Panc1 (cell line): ENCODE measurements around the gene SMAD3. TPM values are rescaled to one million over a fixed set of nuclear protein-coding genes. Genes with fewer than 3 reads are reported as not detected.

Experiments used
- ATAC-seq: fragments of 200-7000 bp; cut with Tn5 transposase; 2 replicates; pipeline ENCODE4 v1.9.1; 2020; ENCODE audit warnings: mild to moderate bottlenecking, moderate library complexity
- BruUV-seq: library from RNA; stranded (reverse); fragments of 400-500 nt; replicated peaks from 2 replicates; lab custom pipeline; 2021; lab: Mats Ljungman, UMichigan
- CTCF ChIA-PET: fragments of 300-600 bp; sonication (Branson Sonifier 250); formaldehyde crosslinking; loops from one replicate; lab custom pipeline; 2022; ENCODE audit warnings: antibody characterized with exemption; lab: Charles Lee
- POLR2A ChIA-PET: fragments of 300-600 bp; sonication (Branson Sonifier 250); formaldehyde crosslinking; loops from one replicate; lab custom pipeline; 2022; ENCODE audit warnings: antibody characterized with exemption; lab: Charles Lee
- DNase-seq: peaks from one replicate; pipeline ENCODE4 v3.0.0-alpha.2; 2010; ENCODE audit warnings: low read depth, low spot score
- H3K27ac ChIP-seq: 2 replicates; pipeline ENCODE4 v1.5.1; 2011; ENCODE audit warnings: mild to moderate bottlenecking, low read length, inconsistent platforms
- H3K27me3 ChIP-seq: fragments of 200-500 bp; sonication (Bioruptor generic); 2 replicates; pipeline ENCODE4 v1.6.0; 2014; ENCODE audit warnings: low read length, inconsistent platforms; ENCODE audit not compliant: control insufficient read depth, insufficient read depth
- H3K36me3 ChIP-seq: fragments of 200-500 bp; sonication (Bioruptor generic); 2 replicates; pipeline ENCODE4 v1.5.1; 2014; ENCODE audit warnings: inconsistent platforms, mild to moderate bottlenecking, low read length, moderate library complexity; ENCODE audit not compliant: control insufficient read depth, insufficient read depth
- H3K4me1 ChIP-seq: 2 replicates; pipeline ENCODE4 v1.5.1; 2011; ENCODE audit warnings: inconsistent platforms, mild to moderate bottlenecking, low read length, moderate library complexity; ENCODE audit not compliant: control insufficient read depth, insufficient read depth
- H3K4me3 ChIP-seq, 2 experiments: 2 replicates each; pipeline ENCODE4 v1.5.1; 2011 to 2012; ENCODE audit warnings: low read depth in 2 of 2, low read length in 2 of 2, mild to moderate bottlenecking in 2 of 2, inconsistent platforms in 1 of 2, moderate library complexity in 1 of 2
- H3K9me3 ChIP-seq: fragments of 200-500 bp; sonication (Bioruptor generic); 2 replicates; pipeline ENCODE4 v1.5.1; 2014; ENCODE audit warnings: low read depth, mild to moderate bottlenecking, inconsistent platforms, low read length, moderate library complexity; ENCODE audit not compliant: control insufficient read depth, insufficient read depth
- POLR2AphosphoS5 ChIP-seq: IDR thresholded peaks from 2 replicates; pipeline ENCODE4 v1.6.1; 2012; ENCODE audit warnings: mild to moderate bottlenecking, low read depth, low read length, moderate library complexity
- SIN3A ChIP-seq: IDR thresholded peaks from 2 replicates; pipeline ENCODE4 v1.6.1; 2012; ENCODE audit warnings: low read depth, mild to moderate bottlenecking, low read length, moderate library complexity, borderline replicate concordance; ENCODE audit not compliant: insufficient read depth
- TCF7L2 ChIP-seq: IDR thresholded peaks from 2 replicates; pipeline ENCODE4 v1.6.1; 2011; ENCODE audit warnings: mild to moderate bottlenecking, low read depth, low read length, inconsistent platforms
- in situ Hi-C: cut with HindIII; loops from 2 replicates; pipeline ENCODE4 v1.10.0; 2016; ENCODE audit warnings: low sequenced_read_pairs, low pct_unique_long_range_greater_than_20kb
- intact Hi-C: fragments of 100-400 bp; cut with micrococcal nuclease; formaldehyde crosslinking; loops from one replicate; pipeline ENCODE4 v1.10.0; 2022; ENCODE audit not compliant: unreplicated experiment
- total RNA-seq: library from RNA; stranded (reverse); gene quantifications from one replicate; pipeline ENCODE4 v1.2.1, GENCODE V29; 2021; ENCODE audit not compliant: unreplicated experiment
- TF ChIP-seq, protein P1 (sequence below): fragments of 450-650 bp; IDR thresholded peaks from 2 replicates; pipeline ENCODE4 v1.5.1; 2017; ENCODE audit warnings: mild to moderate bottlenecking
- TF ChIP-seq, protein P2 (sequence below), 2 experiments: IDR thresholded peaks; 2 replicates each; pipeline ENCODE4 v1.6.1; 2011 to 2012; ENCODE audit warnings: low read depth in 2 of 2, control low read depth in 1 of 2, low read length in 1 of 2, mild to moderate bottlenecking in 1 of 2, moderate library complexity in 1 of 2; ENCODE audit not compliant: insufficient read depth in 1 of 2

Gene SMAD3
- total RNA-seq, 1 experiment from 2014 or later: 394 TPM

GRCh38 chr15:67022587-67023105, 42.8 kb upstream of the SMAD3 start:
- Histone ChIP-seq H3K4me3 (no peak overlapping the region), H3K4me1 (peaks cover 59% of the 10 kb centered on the region), H3K9me3 (no peaks in the 10 kb centered on the region), H3K27ac (peak overlapping the region; percentile 99), H3K27me3 (no peaks in the 10 kb centered on the region), H3K36me3 (no peaks in the 10 kb centered on the region)
- intact Hi-C loops: no loop called here
- TF ChIP-seq, protein P1, sequence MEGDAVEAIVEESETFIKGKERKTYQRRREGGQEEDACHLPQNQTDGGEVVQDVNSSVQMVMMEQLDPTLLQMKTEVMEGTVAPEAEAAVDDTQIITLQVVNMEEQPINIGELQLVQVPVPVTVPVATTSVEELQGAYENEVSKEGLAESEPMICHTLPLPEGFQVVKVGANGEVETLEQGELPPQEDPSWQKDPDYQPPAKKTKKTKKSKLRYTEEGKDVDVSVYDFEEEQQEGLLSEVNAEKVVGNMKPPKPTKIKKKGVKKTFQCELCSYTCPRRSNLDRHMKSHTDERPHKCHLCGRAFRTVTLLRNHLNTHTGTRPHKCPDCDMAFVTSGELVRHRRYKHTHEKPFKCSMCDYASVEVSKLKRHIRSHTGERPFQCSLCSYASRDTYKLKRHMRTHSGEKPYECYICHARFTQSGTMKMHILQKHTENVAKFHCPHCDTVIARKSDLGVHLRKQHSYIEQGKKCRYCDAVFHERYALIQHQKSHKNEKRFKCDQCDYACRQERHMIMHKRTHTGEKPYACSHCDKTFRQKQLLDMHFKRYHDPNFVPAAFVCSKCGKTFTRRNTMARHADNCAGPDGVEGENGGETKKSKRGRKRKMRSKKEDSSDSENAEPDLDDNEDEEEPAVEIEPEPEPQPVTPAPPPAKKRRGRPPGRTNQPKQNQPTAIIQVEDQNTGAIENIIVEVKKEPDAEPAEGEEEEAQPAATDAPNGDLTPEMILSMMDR: no peak
- no peak for TF ChIP-seq TCF7L2
- no peak for TF ChIP-seq SIN3A
- TF ChIP-seq, protein P2, sequence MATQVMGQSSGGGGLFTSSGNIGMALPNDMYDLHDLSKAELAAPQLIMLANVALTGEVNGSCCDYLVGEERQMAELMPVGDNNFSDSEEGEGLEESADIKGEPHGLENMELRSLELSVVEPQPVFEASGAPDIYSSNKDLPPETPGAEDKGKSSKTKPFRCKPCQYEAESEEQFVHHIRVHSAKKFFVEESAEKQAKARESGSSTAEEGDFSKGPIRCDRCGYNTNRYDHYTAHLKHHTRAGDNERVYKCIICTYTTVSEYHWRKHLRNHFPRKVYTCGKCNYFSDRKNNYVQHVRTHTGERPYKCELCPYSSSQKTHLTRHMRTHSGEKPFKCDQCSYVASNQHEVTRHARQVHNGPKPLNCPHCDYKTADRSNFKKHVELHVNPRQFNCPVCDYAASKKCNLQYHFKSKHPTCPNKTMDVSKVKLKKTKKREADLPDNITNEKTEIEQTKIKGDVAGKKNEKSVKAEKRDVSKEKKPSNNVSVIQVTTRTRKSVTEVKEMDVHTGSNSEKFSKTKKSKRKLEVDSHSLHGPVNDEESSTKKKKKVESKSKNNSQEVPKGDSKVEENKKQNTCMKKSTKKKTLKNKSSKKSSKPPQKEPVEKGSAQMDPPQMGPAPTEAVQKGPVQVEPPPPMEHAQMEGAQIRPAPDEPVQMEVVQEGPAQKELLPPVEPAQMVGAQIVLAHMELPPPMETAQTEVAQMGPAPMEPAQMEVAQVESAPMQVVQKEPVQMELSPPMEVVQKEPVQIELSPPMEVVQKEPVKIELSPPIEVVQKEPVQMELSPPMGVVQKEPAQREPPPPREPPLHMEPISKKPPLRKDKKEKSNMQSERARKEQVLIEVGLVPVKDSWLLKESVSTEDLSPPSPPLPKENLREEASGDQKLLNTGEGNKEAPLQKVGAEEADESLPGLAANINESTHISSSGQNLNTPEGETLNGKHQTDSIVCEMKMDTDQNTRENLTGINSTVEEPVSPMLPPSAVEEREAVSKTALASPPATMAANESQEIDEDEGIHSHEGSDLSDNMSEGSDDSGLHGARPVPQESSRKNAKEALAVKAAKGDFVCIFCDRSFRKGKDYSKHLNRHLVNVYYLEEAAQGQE (IDR thresholded peaks at IDR 0.05; ENCODE audit: insufficient read depth in 1 of 2, low read depth in 2 of 2, low read length in 1 of 2): no peak
- TF ChIP-seq POLR2AphosphoS5: no peak
- CTCF ChIA-PET: no interaction called here
- ATAC-seq: no peak
- in situ Hi-C loops: no loop called here
- DNase-seq: no peak
- no TSS peak for BruUV-seq
- POLR2A ChIA-PET: no interaction called here

DNA sequence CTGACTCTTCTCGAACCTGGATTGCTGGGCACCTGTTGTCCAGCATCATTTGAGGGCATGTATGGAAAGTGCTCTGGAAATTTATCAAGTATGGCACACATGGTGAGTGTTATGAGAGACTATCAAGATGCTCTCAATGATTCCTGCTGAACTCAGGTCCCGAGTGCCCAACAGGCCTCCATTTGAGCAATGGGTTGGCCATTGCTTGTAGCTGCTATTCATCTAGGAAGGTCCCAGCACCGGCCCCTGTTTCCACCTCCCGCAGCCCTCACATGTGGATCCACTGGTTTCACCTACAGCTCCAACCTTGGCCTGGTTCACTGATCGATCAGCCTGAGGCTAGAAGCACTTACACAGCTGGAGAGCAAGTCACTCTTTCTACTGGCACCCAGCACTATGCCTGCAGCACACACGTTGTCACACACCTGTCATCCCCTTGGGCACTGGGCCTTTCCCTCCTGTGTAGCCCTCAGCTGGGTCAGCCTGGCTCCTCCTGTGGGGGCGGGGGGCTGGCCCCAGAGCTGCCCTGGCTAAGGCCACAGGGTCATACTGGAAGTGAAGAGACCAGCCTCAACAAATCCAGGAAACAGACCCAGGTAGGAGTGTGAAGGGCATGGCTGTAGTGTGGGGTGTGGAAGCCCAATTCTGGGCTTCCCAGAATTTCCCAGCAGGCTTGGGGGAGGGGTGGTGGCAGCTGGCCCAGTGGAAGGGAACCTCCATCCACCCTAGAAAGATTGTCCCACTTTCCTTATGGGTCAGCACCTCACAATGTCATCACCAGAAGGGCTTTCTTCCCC, 41.7 kb upstream of the SMAD3 start:
- ATAC-seq: peak; percentile 47
- POLR2A ChIA-PET: no interaction called here

More for the DNA sequence above, 41.7 kb upstream of the SMAD3 start:
- H3K27ac ChIP-seq: peak overlapping the region; percentile 99
- H3K36me3 ChIP-seq: no peaks in the 10 kb centered on the region
- peaks cover 61% of the 10 kb centered on the region for H3K4me1 ChIP-seq
- CTCF ChIA-PET: interaction anchor here (0.9 kb wide), 1 partner anchor 140 kb away, joined by 5 read pairs; no protein-coding TSS in a partner anchor
- BruUV-seq: no TSS peak
- intact Hi-C loops: no loop called here
- no peaks in the 10 kb centered on the region for H3K9me3 ChIP-seq
- no peak for TF ChIP-seq SIN3A
- TF ChIP-seq TCF7L2: no peak
- TF ChIP-seq POLR2AphosphoS5: no peak
- TF ChIP-seq, protein P2 (IDR thresholded peaks at IDR 0.05; ENCODE audit: insufficient read depth in 1 of 2, low read depth in 2 of 2, low read length in 1 of 2): no peak
- TF ChIP-seq, protein P1: no peak
- in situ Hi-C loops: no loop called here
- no peak for DNase-seq
- H3K4me3 ChIP-seq: no peak overlapping the region
- no peaks in the 10 kb centered on the region for H3K27me3 ChIP-seq
